ENCODE measurements around the gene ATG2B. TPM values are rescaled to one million over a fixed set of nuclear protein-coding genes. Genes with fewer than 3 reads are reported as not detected.

Gene ATG2B
- total RNA-seq, 4 donors from 2014 or later, result 17.1 to 56.6 (median 41.6) TPM

DNA sequence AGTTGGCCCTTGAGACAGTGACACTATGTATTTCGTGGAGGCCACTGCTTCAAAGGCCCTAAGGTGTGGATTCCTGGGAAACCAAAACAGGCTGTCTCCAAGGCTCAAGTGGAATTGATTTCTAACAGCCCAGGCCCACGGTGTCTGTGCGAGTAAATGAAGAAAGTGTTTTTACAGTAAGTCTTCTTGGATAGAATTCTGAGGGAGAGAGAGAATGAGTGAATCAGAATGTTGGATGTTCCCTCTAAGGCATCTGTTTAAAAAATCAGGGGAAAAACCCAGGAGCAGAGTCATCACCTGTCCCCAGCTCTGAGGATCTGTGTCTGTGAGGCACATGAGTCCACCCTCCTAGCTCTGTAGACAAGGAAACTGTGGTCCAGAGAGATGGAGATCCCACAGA is 129.5 kb downstream of the ATG2B start:
- Histone ChIP-seq H3K36me3 (no peaks in the 10 kb centered on the region), H3K27ac (no peak overlapping the region), H3K27me3 (no peaks in the 10 kb centered on the region), H3K4me1 (no peaks in the 10 kb centered on the region), H3K4me3 (no peak overlapping the region), H3K9me3 (no peaks in the 10 kb centered on the region)
- TF ChIP-seq POLR2A (IDR thresholded peaks at IDR 0.05) (no peak), CTCF (IDR thresholded peaks at IDR 0.05) (no peak)
- DNase-seq, result no peak
- intact Hi-C loops (cut with DNase I; ENCODE audit: low total_unique reads), result no loop called here

DNA sequence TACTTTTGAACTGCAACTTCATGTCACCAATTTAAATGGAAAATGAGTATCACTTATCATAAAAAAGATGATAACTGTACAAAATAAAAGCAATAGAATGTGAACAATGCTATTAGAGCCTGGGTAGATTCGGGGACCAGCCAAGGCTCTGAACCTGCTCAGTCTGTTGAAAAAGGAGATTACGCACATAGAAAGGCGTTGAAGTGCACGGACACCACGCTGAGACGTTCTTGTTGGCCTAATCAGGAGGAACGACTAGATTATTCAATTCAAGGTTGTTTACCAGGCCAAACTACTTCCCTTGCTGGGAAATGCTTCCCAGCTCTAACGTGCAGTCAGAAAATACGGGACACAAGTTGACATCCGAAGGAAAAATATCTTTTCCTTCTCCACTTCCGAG is 130.6 kb downstream of the ATG2B start:
- DNase-seq, result no peak
- intact Hi-C loops (cut with DNase I; ENCODE audit: low total_unique reads), result no loop called here
- no peak overlapping the region for H3K27ac ChIP-seq

GRCh38 chr14:96231526-96232130 is 131.5 kb downstream of the ATG2B start:
- no peak overlapping the region for H3K27ac ChIP-seq
- no peaks in the 10 kb centered on the region for H3K4me1 ChIP-seq
- H3K27me3 ChIP-seq, result no peaks in the 10 kb centered on the region
- intact Hi-C loops (cut with DNase I; ENCODE audit: low total_unique reads), result no loop called here
- no peak for TF ChIP-seq POLR2A (IDR thresholded peaks at IDR 0.05)
- TF ChIP-seq CTCF (IDR thresholded peaks at IDR 0.05), result no peak
- no peaks in the 10 kb centered on the region for H3K36me3 ChIP-seq
- no peak for DNase-seq
- H3K9me3 ChIP-seq, result no peaks in the 10 kb centered on the region
- H3K4me3 ChIP-seq, result no peak overlapping the region

More for the DNA sequence above, 130.6 kb downstream of the ATG2B start:
- Histone ChIP-seq H3K27me3 (no peaks in the 10 kb centered on the region), H3K4me3 (no peak overlapping the region), H3K9me3 (no peaks in the 10 kb centered on the region), H3K4me1 (no peaks in the 10 kb centered on the region), H3K36me3 (no peaks in the 10 kb centered on the region)
- TF ChIP-seq CTCF (IDR thresholded peaks at IDR 0.05), result no peak
- no peak for TF ChIP-seq POLR2A (IDR thresholded peaks at IDR 0.05)

DNA sequence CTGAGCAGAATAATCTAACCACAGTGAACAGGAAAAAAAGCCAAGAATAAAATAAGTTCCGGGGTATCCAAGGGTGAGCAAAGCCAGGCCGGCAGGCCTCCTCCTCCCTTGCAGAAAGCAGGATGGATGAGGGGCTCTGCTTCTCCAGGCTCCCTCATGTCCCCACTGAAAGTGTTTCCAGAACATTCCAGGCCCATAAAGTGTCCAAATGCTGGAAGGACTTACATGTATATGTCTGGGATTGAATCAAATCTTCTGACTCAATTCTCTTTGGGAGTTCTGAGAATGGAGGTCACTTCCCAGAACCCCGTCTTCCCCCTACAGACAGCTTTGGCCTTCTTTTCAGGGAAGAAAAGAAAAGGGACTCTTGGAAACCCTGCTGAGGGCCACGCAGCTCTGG is 132.1 kb downstream of the ATG2B start:
- no peaks in the 10 kb centered on the region for H3K27me3 ChIP-seq
- H3K4me1 ChIP-seq, result no peaks in the 10 kb centered on the region
- no peak overlapping the region for H3K4me3 ChIP-seq
- TF ChIP-seq POLR2A (IDR thresholded peaks at IDR 0.05) (no peak), CTCF (IDR thresholded peaks at IDR 0.05) (no peak)
- H3K9me3 ChIP-seq, result no peaks in the 10 kb centered on the region
- no peak for DNase-seq
- intact Hi-C loops (cut with DNase I; ENCODE audit: low total_unique reads), result no loop called here
- no peak overlapping the region for H3K27ac ChIP-seq
- no peaks in the 10 kb centered on the region for H3K36me3 ChIP-seq

GRCh38 chr14:96229315-96229714 is 133.8 kb downstream of the ATG2B start:
- H3K36me3 ChIP-seq, result no peaks in the 10 kb centered on the region
- H3K4me3 ChIP-seq, result no peak overlapping the region
- intact Hi-C loops (cut with DNase I; ENCODE audit: low total_unique reads), result no loop called here
- TF ChIP-seq CTCF (IDR thresholded peaks at IDR 0.05), result no peak
- no peak for TF ChIP-seq POLR2A (IDR thresholded peaks at IDR 0.05)
- no peaks in the 10 kb centered on the region for H3K27me3 ChIP-seq
- DNase-seq, result no peak
- H3K4me1 ChIP-seq, result no peaks in the 10 kb centered on the region
- no peaks in the 10 kb centered on the region for H3K9me3 ChIP-seq
- H3K27ac ChIP-seq, result no peak overlapping the region

Small RNA genes within 50 kb of the gene (small RNA-seq; reads per million reads assigned to genes)
- not detected for gene RNU2-33P

Other genes starting within 250 kb of the ATG2B start
- gene BDKRB2, start 158.5 kb downstream of the ATG2B start, total RNA-seq, result 10 to 100 TPM in 2 of 4 donors, 1 to 10 TPM in 2; 4.4 to 34.6 (median 11.1) TPM
- 1 to 10 TPM in 1 of 4 donors, under 1 TPM in 1, not detected in 2; 0.83 to 3.7 TPM for gene BDKRB1, start 107.1 kb downstream of the ATG2B start, total RNA-seq
- gene GSKIP, start 185 bp upstream of the ATG2B start, total RNA-seq, result 10 to 100 TPM; 11.5 to 33.0 (median 15.7) TPM
- 1 to 10 TPM in 2 of 4 donors, under 1 TPM in 1, not detected in 1; 0.29 to 9.7 (median 1.8) TPM for gene AK7, start 28.8 kb upstream of the ATG2B start, total RNA-seq
- gene PAPOLA, start 139.0 kb upstream of the ATG2B start, total RNA-seq, result 100 to 1,000 TPM; 106 to 357 (median 257) TPM